ENCODE measurements around the gene GJD4. TPM values are rescaled to one million over a fixed set of nuclear protein-coding genes. Genes with fewer than 3 reads are reported as not detected.

Gene GJD4
- total and polyA plus RNA-seq, 2 experiments from 2014 or later, result not detected

GRCh38 chr10:35570397-35570796 is 34.7 kb upstream of the GJD4 start (continued):
- no peak for TF ChIP-seq CTCF (conservative IDR thresholded peaks at IDR 0.05; ENCODE audit: low read depth in 2 of 2)
- no peak for TF ChIP-seq ETS1 (IDR thresholded peaks at IDR 0.05)
- TF ChIP-seq ZNF114 (CRISPR knock-in tag; IDR thresholded peaks at IDR 0.05), result no peak
- no peak for TF ChIP-seq REST (IDR thresholded peaks at IDR 0.05; ENCODE audit: unreplicated experiment)
- TF ChIP-seq STAT1 (IDR thresholded peaks at IDR 0.05; ENCODE audit: unreplicated experiment), result no peak
- no peak for TF ChIP-seq EZH2phosphoT487 (IDR thresholded peaks at IDR 0.05; ENCODE audit: unreplicated experiment)

- Histone ChIP-seq H3K27me3 (ENCODE audit: insufficient read depth) (no peaks in the 10 kb centered on the region), H3K4me2 (no peak overlapping the region), H3K27ac (ENCODE audit: low read depth) (no peak overlapping the region), H3F3A (replicated peaks; ENCODE audit: low read depth) (no peaks in the 10 kb centered on the region), H3K4me3 (no peak overlapping the region), H3K4me1 (ENCODE audit: insufficient read depth) (peaks cover 4% of the 10 kb centered on the region; the same call in 1 of the 2 replicates), H4K20me1 (replicated peaks; ENCODE audit: insufficient read depth) (no peaks in the 10 kb centered on the region), H3K9me2 (ENCODE audit: insufficient read depth) (0 out of 2 replicates have a peak, but pooled peaks cover 3% of the 10 kb centered on the region), H3K79me2 (replicated peaks; ENCODE audit: insufficient read depth) (no peaks in the 10 kb centered on the region), H2AFZ (no peak overlapping the region), H3K36me3 (ENCODE audit: insufficient read depth) (0 out of 2 replicates have a peak, but pooled peaks cover 3% of the 10 kb centered on the region)
- H3K4me3 Mint-ChIP-seq, result no peak overlapping the region
- peaks cover 9% of the 10 kb centered on the region for H3K4me1 Mint-ChIP-seq
- DNase-seq (ENCODE audit: low spot score) (no peak), ATAC-seq (no peak)
- peaks cover 12% of the 10 kb centered on the region for H3K36me3 Mint-ChIP-seq (ENCODE audit: low read depth)
- H3K27me3 Mint-ChIP-seq (ENCODE audit: insufficient read depth, low read depth, poor library complexity), result peaks cover 3% of the 10 kb centered on the region
- H3K9me3 Mint-ChIP-seq, result no peaks in the 10 kb centered on the region
- no peak overlapping the region for H3K27ac Mint-ChIP-seq
- TF ChIP-seq REST (IDR thresholded peaks at IDR 0.05; ENCODE audit: unreplicated experiment), result no peak
- TF ChIP-seq EZH2phosphoT487 (IDR thresholded peaks at IDR 0.05; ENCODE audit: unreplicated experiment), result no peak
- TF ChIP-seq STAT1 (IDR thresholded peaks at IDR 0.05; ENCODE audit: unreplicated experiment), result no peak
- no peak for TF ChIP-seq ZNF462 (CRISPR knock-in tag; IDR thresholded peaks at IDR 0.05)
- TF ChIP-seq CREB1 (CRISPR knock-in tag; IDR thresholded peaks at IDR 0.05; ENCODE audit: low read depth), result no peak
These were observed 32.6 kb upstream of the GJD4 start for GRCh38 chr10:35572583-35572982.
